GM19238 (cell line): ENCODE results near the gene BMP7.
"Not testable (repeated sequence)": the region's sequence is repeated elsewhere in the genome, so short reads cannot be mapped to it uniquely, and the experiment has no call there.

Source experiments
- DNase-seq: peaks from one replicate; pipeline ENCODE4 v3.0.0; 2011; ENCODE audit warnings: low spot score; ENCODE audit not compliant: insufficient read length

The BMP7 gene

GRCh38 chr20:57250607-57251343, 15.7 kb downstream of the BMP7 start:
- DNase-seq = no peak

DNA sequence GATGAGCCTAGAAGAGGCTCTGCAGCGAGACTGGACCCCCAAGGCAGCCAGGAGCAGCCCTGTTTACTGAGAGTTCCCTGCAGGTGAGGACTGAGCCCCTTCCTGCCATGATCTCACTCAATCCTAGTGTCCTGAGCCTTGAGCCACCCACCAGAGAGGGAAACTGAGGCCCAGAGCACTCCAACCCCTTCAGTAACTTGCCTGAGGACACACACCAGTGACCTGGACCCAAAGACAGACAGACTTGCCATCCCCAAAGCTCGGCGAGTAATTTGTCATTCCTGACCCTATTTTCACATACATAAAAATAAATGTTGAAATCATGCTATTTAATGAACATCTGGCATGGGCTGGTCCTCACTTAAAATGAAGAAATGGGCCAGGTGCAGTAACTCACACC, 16.7 kb downstream of the BMP7 start:
- no peak for DNase-seq

DNA sequence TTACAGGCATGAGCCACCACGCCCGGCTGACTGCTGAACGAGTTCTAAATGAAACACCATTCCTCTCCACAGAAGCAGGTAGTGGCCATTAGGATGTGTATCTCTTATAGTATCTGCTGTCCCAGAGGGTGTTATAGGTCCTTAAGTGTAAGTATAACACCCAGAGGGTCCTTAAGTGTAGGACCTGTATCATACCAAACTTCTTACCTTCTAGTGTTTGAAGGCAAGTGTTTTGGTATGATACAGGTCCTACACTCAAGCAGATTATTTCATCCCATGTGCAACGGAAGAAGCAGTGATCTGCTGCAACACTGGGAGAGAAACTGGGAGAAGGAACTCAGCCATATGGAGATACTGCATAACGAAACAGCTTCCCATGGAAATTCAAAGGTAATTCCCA, 17.4 kb downstream of the BMP7 start:
- no peak for DNase-seq

DNA sequence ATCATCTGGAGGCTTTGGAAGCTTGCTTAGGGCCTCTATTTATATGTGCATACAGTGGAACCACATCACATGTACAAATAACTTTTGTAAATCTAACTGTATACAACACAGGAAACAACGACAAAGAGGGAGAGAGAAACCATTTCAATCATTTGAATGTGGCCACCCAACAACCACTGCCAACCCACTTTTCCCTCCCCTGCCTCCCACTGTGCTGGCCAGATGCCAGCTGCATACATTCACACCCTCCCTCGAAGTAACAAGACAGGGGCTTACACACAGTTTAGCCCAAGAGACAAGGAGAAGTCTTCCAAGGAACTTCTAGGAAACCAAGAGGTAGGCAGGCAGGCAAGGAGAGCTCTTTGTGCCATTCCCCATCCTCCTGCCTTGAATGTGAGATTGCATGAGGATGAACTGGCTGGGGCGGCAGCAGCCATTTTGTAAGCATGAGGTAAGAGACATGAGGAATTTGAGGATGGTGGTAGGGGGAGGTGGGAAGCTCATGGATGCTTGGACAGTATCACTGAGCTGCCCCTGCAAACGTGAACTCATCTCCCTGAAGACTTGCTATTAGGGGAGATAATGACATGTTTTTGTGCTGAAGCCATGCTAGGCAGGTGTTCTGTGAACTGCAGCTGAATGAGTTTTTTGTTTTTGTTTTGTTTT, 18.2 kb downstream of the BMP7 start:
- no peak for DNase-seq

- no peak for DNase-seq
Observed at GRCh38 chr20:57247292-57247965, 19.0 kb downstream of the BMP7 start.

- DNase-seq = no peak
Observed at GRCh38 chr20:57245997-57246396, 20.4 kb downstream of the BMP7 start.

DNA sequence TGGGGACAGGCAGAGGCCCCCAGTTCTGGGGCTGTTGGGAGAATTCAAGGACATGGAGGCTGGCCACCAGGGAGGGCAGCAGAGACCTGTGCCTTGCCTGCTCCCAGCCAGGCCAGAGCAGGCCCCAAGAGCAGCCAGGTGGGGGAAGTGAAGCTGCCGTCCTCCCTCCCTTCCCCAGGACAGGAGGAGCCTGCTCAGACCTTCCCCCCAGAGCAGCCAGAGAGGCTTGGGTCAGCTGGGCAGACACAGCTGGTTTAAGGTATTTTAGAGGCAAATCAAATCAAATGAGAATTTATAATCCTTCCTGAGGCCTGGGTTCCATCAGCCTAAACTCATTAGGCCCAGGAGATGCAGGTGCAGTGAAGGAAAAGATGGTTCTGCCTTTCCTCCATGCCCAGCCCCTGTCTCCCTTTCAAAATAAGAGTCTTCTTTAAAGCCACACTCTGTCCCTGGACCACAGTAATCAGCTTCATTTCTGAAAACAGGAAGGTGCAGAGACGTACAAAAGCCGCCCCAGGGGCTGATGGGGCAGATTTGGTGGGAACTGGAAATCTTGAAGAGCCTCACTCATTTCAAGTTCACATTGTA, 21.7 kb downstream of the BMP7 start:
- no peak for DNase-seq

DNA sequence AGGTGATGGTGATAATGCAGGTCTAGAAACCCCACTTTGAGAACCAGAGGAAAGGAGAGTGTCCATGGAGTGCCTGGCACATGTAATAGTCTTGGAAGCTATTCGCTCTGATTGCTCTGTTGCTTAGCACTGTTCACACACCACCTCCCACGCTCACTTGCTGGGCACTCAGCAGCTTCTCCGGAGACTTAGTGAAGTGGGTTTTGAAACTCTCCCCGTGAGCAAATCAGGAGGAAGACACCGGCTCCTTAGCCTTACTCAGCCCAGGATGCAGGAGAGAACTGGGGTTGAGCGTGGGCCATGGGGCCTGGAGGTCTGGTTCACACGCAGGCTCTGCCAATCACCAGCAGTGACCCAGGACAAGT, 22.2 kb downstream of the BMP7 start:
- no peak for DNase-seq

DNA sequence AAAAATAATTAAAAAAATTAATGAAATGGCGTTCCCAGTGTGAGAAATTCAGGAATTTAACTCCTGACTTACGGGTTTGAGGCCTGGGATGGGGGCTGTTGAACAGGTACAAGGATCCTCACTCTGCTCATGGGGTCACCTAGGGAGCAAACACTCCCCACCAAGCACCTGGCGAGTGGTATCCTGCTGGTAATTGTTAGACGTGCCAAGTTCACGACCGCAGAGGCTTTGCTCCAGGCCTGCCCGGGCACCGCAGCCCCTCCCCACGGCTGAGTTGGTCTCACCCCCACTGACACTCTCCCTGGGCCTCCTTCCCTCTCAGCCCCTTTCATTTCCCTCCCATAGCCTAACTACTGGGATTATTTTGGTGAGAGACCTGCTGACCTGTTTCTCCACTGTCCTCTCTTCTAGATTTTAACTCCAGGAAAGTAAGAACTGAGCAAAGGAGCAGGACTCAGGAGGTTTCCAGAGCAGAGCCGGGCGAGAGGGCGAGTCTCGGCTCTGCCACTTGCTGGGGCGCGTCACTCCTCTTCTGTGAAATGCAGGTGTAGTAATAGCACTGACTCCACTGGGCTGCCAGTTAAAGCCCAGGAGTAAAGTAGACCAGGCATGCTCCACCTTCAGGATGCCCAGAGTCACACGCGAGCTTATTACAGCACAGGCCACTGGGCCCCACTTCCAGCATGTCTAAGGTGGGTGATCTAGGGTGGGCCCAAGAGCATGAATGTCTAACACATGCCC, 22.8 kb downstream of the BMP7 start:
- no peak for DNase-seq

GRCh38 chr20:57242414-57242813, 24.0 kb downstream of the BMP7 start:
- DNase-seq = no peak

- DNase-seq = no peak
Observed at GRCh38 chr20:57241363-57241991, 25.0 kb downstream of the BMP7 start.

GRCh38 chr20:57240581-57241362, 25.7 kb downstream of the BMP7 start:
- no peak for DNase-seq

DNA sequence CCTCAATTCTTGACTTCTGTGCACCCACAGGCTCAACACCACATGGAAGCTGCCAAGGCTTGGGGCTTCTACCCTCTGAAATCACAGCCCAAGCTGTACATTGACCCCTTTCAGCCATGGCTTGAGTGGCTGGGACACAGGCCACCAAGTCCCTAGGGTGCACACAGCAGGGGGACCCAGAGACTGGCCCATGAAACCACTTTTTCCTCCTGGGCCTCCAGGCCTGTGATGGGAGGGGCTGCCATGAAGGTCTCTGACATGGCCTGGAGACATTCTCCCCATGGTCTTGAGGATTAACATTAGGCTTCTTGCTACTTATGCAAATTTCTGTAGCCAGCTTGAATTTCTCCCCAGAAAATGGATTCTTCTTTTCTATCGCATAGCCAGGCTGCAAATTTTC, 26.7 kb downstream of the BMP7 start:
- not testable (repeated sequence) for DNase-seq

GRCh38 chr20:57239324-57239723, 27.1 kb downstream of the BMP7 start:
- DNase-seq = not testable (repeated sequence)

DNA sequence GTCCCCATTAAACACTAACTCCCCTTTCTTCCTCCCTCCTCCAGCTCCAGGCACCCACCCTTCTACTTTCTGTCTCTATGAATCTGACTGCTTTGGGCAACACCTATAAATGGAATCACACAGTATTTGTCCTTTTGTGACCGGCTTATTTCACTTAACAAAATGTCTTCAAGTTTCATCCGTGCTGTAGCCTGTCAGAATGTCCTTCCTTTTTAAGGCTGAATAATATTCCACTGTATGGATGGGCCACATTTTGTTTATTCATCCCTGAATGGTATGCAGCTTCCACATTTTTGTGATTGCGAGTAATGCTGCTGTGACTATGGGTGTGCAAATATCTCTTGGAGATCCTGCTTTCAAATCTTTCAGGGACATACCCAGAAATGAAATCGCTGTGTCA, 28.4 kb downstream of the BMP7 start:
- DNase-seq = no peak

DNA sequence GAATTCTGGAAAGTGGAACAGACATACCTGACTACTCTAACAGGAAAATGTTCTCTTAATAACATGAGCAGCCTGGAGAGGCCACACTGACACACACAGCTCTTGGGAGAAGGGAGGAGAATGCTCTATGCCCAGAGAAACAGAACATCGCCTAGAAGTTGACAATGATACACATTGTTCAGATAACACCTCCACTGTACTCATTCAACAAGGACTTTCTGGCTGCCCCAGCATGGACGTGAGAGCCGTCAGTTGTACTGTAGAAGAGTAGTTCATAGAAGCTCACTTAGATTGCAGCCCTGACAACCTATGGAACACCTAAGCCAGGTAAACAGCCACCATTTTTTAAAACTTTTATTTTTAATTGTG, 28.9 kb downstream of the BMP7 start:
- DNase-seq = no peak

DNA sequence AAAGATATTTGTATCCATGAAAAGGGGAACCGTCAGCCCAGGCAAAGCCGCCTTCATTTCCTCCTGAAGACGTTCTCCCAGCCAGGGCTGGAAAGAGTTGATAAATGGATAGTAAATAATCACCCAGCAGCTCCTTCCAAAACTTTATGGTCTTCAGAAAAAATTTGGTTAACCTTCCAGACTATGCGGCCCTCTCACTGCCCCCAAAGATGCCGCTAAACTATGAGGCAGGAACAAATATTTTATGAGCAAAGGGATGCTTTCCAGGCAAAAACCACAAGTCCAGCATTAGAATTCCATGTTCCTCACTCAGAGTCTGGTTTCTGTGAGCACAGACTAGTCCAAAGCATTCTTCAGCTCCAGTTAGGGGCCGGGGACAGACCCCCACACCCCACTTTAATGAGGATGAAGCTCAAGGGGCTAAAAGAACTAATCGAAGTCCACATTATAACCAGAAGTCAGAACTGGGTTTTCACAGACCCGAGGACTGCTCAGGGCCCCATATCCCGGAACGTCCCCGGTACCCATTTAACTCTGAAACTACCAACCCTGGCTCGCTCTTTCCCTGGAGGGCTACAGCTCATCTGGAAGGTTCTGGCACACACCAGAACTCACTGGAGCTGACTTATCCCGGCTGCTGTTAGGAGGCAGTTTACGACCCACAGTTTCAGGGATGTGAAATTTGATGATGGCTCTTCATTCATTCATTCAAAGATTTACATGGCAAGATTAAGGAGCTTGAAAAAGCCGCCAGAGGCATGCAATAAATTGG, 29.4 kb downstream of the BMP7 start:
- DNase-seq = no peak

GRCh38 chr20:57234556-57235251, 31.7 kb downstream of the BMP7 start:
- no peak for DNase-seq

DNA sequence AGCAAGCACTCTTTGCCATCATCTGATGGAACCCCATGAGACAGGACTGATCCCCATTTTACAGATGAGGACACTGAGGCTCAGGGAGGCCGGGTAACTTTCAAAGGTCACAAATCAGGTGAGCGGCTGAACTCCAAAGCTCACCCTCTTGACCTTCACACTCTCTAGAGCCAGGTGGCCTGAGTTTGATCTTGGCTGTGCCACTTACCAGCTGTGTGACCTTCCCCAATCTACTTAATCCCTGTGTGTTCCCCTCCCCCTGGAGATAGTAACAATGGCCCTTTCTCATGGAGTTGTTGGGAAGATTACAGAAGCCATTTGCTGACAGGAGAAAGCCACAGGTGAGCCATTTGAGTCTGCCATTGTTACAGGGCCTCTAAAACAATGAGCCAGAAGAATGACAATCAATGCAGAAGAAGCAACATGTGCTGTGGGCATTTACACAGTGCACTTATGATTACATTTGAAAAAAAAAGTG, 34.5 kb downstream of the BMP7 start:
- DNase-seq = no peak
